Thoracic aorta (tissue), 2 donors: ENCODE data around the gene SSX4B. TPM values are rescaled to one million over a fixed set of nuclear protein-coding genes. Genes with fewer than 3 reads are reported as not detected.
"Not testable (repeated sequence)": the region's sequence is repeated elsewhere in the genome, so short reads cannot be mapped to it uniquely, and the experiment has no call there.

ENCODE experiments used
- ATAC-seq: fragments of 150-250 bp; one replicate; pipeline ENCODE4 v1.8.0; 2017; ENCODE audit warnings: low read depth; ENCODE audit not compliant: insufficient number of reproducible peaks, low FRiP score
- DNase-seq: peaks from one replicate; pipeline ENCODE4 v3.0.0-alpha.2; 2020; ENCODE audit warnings: low spot score
- H3K27ac ChIP-seq, 2 donors: fragments of 200-600 bp; sonication (generic); 1 replicate in 1 of 2; 2 replicates in 1 of 2; pipeline ENCODE4 v1.5.1; 2016; ENCODE audit warnings: mild to moderate bottlenecking in 2 of 2, moderate library complexity in 2 of 2
- H3K27me3 ChIP-seq: fragments of 200-600 bp; sonication (generic); replicated peaks from 2 replicates; pipeline ENCODE4 v1.6.0; 2016; ENCODE audit warnings: mild to moderate bottlenecking; ENCODE audit not compliant: insufficient read depth
- H3K36me3 ChIP-seq: fragments of 200-600 bp; sonication (generic); one replicate; pipeline ENCODE4 v1.5.1; 2016
- H3K4me1 ChIP-seq, 2 donors: fragments of 200-600 bp; sonication (generic); 1 replicate in 1 of 2; 2 replicates in 1 of 2; pipeline versions ENCODE4 v1.5.1 to v1.6.0; 2016; ENCODE audit warnings: low read depth in 2 of 2, mild to moderate bottlenecking in 1 of 2; ENCODE audit not compliant: control insufficient read depth in 1 of 2
- H3K4me3 ChIP-seq: fragments of 200-600 bp; sonication (generic); 2 replicates; pipeline ENCODE4 v1.5.1; 2016; ENCODE audit warnings: mild to moderate bottlenecking
- H3K9me3 ChIP-seq: fragments of 200-600 bp; sonication (generic); 2 replicates; pipeline ENCODE4 v1.5.1; 2016
- total RNA-seq, 2 donors: library from RNA; depleted of rRNA; stranded (reverse); fragments of >200 nt; gene quantifications; one replicate each; pipeline versions ENCODE4 v1.1.0 to v1.2.3, GENCODE V29; 2016
- TF ChIP-seq, protein P1 (sequence below): fragments of 200-600 bp; sonication (generic); IDR thresholded peaks from one replicate; pipeline ENCODE4 v1.5.1; 2019; ENCODE audit warnings: antibody characterized with exemption

The SSX4B gene, protein sequence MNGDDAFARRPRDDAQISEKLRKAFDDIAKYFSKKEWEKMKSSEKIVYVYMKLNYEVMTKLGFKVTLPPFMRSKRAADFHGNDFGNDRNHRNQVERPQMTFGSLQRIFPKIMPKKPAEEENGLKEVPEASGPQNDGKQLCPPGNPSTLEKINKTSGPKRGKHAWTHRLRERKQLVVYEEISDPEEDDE
- not detected for total RNA-seq

- H3K9me3 ChIP-seq, H3K4me3 ChIP-seq, H3K36me3 ChIP-seq, H3K27ac ChIP-seq, DNase-seq, H3K4me1 ChIP-seq, ATAC-seq, H3K27me3 ChIP-seq: not testable (repeated sequence)
Observed at GRCh38 chrX:48411860-48412259, at the start of gene SSX4B. Gene SSX4B (minus strand): TSS chrX:48411960. CDS start chrX:48411372, 588 bp downstream.

- Histone ChIP-seq H3K9me3 (no peaks in the 10 kb centered on the region), H3K4me1 (no peaks in the 10 kb centered on the region), H3K27me3 (no peaks in the 10 kb centered on the region), H3K36me3 (no peaks in the 10 kb centered on the region), H3K4me3 (no peak overlapping the region), H3K27ac (no peak overlapping the region)
- no peak for ATAC-seq
- DNase-seq = no peak
- TF ChIP-seq, protein P1, sequence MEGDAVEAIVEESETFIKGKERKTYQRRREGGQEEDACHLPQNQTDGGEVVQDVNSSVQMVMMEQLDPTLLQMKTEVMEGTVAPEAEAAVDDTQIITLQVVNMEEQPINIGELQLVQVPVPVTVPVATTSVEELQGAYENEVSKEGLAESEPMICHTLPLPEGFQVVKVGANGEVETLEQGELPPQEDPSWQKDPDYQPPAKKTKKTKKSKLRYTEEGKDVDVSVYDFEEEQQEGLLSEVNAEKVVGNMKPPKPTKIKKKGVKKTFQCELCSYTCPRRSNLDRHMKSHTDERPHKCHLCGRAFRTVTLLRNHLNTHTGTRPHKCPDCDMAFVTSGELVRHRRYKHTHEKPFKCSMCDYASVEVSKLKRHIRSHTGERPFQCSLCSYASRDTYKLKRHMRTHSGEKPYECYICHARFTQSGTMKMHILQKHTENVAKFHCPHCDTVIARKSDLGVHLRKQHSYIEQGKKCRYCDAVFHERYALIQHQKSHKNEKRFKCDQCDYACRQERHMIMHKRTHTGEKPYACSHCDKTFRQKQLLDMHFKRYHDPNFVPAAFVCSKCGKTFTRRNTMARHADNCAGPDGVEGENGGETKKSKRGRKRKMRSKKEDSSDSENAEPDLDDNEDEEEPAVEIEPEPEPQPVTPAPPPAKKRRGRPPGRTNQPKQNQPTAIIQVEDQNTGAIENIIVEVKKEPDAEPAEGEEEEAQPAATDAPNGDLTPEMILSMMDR = no peak
Observed at GRCh38 chrX:48460606-48461005, 48.8 kb upstream of the SSX4B start.

DNA sequence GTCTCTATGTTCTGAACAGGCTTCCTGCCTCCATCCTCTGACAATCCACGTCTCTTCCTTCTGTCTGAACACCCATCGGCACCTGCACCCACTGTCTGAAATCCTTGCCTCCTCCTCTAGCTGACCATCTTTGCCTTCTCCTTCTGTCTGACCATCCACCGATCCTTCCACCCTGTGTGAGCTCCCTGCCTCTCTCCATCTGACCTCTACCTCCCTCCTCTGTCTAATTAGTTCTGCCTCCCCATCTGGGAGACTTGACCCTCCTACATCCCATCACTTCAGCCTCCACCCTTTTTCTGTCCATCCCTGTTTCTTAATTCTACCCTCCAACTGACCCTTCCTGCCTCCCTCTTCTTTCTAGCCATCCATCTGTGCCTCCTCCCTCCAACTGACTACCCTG, 48.3 kb upstream of the SSX4B start:
- no peak for ATAC-seq
- no peaks in the 10 kb centered on the region for H3K36me3 ChIP-seq
- no peaks in the 10 kb centered on the region for H3K9me3 ChIP-seq
- H3K27me3 ChIP-seq = no peaks in the 10 kb centered on the region
- TF ChIP-seq, protein P1 = no peak
- no peaks in the 10 kb centered on the region for H3K4me1 ChIP-seq
- DNase-seq = no peak
- no peak overlapping the region for H3K27ac ChIP-seq
- no peak overlapping the region for H3K4me3 ChIP-seq

DNA sequence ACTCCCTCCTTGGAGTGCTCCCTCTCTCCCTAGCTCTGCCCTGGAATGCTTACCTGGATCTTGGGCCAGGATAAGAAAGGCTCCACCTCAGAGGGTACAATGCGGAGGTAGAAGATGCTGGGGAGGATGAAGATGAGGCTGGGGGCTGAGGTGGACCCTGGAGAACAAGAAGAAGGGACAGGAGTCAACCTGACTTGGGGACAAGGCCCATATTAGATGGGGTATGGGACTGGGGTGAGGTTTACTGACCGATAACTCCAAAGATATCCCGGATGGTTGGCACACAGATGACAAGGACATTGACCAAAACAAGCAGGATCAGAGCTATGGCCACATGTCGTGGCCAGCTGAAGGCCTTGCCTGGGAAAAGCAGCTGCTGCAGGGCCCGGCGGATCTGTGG, 47.7 kb upstream of the SSX4B start:
- TF ChIP-seq, protein P1 = no peak
- Histone ChIP-seq H3K27ac (no peak overlapping the region), H3K27me3 (no peaks in the 10 kb centered on the region), H3K9me3 (no peaks in the 10 kb centered on the region), H3K4me1 (no peaks in the 10 kb centered on the region), H3K36me3 (no peaks in the 10 kb centered on the region), H3K4me3 (no peak overlapping the region)
- ATAC-seq (no peak), DNase-seq (no peak)

GRCh38 chrX:48458711-48459110, 47.0 kb upstream of the SSX4B start:
- Histone ChIP-seq H3K27me3 (no peaks in the 10 kb centered on the region), H3K27ac (no peak overlapping the region), H3K9me3 (no peaks in the 10 kb centered on the region), H3K4me3 (no peak overlapping the region), H3K36me3 (no peaks in the 10 kb centered on the region), H3K4me1 (no peaks in the 10 kb centered on the region)
- DNase-seq (no peak), ATAC-seq (no peak)
- TF ChIP-seq, protein P1 = no peak
